ENCODE results near the gene C11orf98.

Gene C11orf98

DNA sequence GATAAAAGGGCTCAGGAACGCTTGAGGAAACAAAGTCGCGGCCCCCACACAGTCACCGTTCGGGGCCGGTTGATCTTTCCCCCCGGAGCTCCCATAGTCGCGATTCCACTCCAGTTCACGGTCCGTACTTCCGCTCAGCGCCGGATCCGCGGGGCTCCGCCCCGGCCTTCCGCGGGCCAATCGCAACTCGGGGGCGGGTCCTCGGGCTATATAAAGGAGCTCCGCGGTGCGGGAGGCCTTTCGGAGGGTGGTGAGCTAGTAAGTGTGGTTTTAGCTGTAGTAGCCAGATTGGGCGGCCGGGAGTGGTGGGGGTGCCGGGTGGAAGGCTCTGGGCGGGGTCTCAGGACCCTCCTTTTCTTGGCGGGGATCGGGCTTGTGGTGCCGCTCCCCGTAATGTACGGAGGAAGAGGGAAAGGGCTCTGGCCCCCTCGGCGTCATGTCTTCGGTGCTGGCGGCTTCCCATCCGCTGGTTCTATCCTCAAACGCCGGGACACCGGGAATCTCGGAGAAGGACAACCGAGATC, at the start of gene C11orf98, which contains the start of gene CSKMT:
TSS of gene C11orf98 (minus strand) at position 136 of the 524 bp plus-strand sequence. CDS start at position 95, 41 bp downstream.
TSS of gene CSKMT (plus strand) at position 238 of the 524 bp plus-strand sequence. CDS start 568 bp downstream, outside the sequence.
- H3K4me3 ChIP-seq (ENCODE audit: control insufficient read depth, low read depth, low read length) = peak within 1 kb of the TSS; percentile 94
- peak; percentile 89 for DNase-seq (ENCODE audit: low read depth)
- TF ChIP-seq, protein P1, sequence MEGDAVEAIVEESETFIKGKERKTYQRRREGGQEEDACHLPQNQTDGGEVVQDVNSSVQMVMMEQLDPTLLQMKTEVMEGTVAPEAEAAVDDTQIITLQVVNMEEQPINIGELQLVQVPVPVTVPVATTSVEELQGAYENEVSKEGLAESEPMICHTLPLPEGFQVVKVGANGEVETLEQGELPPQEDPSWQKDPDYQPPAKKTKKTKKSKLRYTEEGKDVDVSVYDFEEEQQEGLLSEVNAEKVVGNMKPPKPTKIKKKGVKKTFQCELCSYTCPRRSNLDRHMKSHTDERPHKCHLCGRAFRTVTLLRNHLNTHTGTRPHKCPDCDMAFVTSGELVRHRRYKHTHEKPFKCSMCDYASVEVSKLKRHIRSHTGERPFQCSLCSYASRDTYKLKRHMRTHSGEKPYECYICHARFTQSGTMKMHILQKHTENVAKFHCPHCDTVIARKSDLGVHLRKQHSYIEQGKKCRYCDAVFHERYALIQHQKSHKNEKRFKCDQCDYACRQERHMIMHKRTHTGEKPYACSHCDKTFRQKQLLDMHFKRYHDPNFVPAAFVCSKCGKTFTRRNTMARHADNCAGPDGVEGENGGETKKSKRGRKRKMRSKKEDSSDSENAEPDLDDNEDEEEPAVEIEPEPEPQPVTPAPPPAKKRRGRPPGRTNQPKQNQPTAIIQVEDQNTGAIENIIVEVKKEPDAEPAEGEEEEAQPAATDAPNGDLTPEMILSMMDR (conservative IDR thresholded peaks at IDR 0.05; ENCODE audit: control insufficient read depth, insufficient read depth, low read depth, low read length) = no peak

- DNase-seq (ENCODE audit: low read depth) = no peak
- no peak overlapping the region for H3K4me3 ChIP-seq (ENCODE audit: control insufficient read depth, low read depth, low read length)
- TF ChIP-seq, protein P1 (conservative IDR thresholded peaks at IDR 0.05; ENCODE audit: control insufficient read depth, insufficient read depth, low read depth, low read length) = no peak
Measured at GRCh38 chr11:62713343-62713742, 48.3 kb upstream of the C11orf98 start.

- H3K4me3 ChIP-seq (ENCODE audit: control insufficient read depth, low read depth, low read length) = no peak overlapping the region
- no peak for DNase-seq (ENCODE audit: low read depth)
- TF ChIP-seq, protein P1 (conservative IDR thresholded peaks at IDR 0.05; ENCODE audit: control insufficient read depth, insufficient read depth, low read depth, low read length) = no peak
Measured at GRCh38 chr11:62712861-62713260, 47.9 kb upstream of the C11orf98 start.

DNA sequence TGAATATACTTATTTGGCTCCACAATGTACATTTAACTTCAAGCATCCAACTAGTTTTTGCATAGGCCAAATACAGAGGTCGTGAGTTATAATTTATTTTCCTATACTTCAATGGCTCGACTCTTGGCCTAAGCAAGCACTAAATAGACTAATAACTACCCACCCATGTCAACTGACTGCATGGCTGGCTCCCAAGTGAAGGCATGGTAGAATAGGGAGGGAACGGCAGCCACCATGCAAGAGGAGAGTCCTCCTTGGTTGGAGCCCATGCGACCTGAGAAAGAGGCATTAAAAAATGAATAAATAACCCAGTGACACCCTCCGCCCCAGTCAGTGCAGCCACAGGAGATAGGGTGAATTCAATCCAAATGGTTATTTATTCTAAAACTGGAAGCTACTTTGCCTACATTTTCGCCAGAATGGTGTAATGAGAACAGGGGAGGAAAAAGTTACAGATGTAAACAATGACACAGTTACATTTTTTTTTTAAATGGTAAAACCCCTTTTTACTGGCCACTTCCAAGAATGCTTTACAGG, 47.3 kb upstream of the C11orf98 start:
- TF ChIP-seq, protein P1 (conservative IDR thresholded peaks at IDR 0.05; ENCODE audit: control insufficient read depth, insufficient read depth, low read depth, low read length) = no peak
- no peak for DNase-seq (ENCODE audit: low read depth)

GRCh38 chr11:62710001-62710345, 45.0 kb upstream of the C11orf98 start:
- TF ChIP-seq, protein P1 (conservative IDR thresholded peaks at IDR 0.05; ENCODE audit: control insufficient read depth, insufficient read depth, low read depth, low read length) = no peak
- DNase-seq (ENCODE audit: low read depth) = peak; percentile 51
- peak overlapping the region; percentile 66 for H3K4me3 ChIP-seq (ENCODE audit: control insufficient read depth, low read depth, low read length)

More for the DNA sequence above, 47.3 kb upstream of the C11orf98 start:
- H3K4me3 ChIP-seq (ENCODE audit: control insufficient read depth, low read depth, low read length) = no peak overlapping the region

- DNase-seq (ENCODE audit: low read depth) = peak; percentile 98
- TF ChIP-seq, protein P1 (conservative IDR thresholded peaks at IDR 0.05; ENCODE audit: control insufficient read depth, insufficient read depth, low read depth, low read length) = no peak
- H3K4me3 ChIP-seq (ENCODE audit: control insufficient read depth, low read depth, low read length) = peak overlapping the region; percentile 66
Measured at GRCh38 chr11:62709247-62710000, 44.4 kb upstream of the C11orf98 start.
